HCT116 (cell line): ENCODE measurements around the gene ZRANB1. TPM values are rescaled to one million over a fixed set of nuclear protein-coding genes. Genes with fewer than 3 reads are reported as not detected.

Experiments
- ATAC-seq: fragments of 200-7000 bp; cut with Tn5 transposase; 2 replicates; pipeline ENCODE4 v1.9.1; 2020; ENCODE audit warnings: mild to moderate bottlenecking, moderate library complexity
- BruUV-seq: library from RNA; stranded (reverse); fragments of 400-500 nt; replicated peaks from 2 replicates; lab custom pipeline; 2021; lab: Mats Ljungman, UMichigan
- CTCF ChIA-PET: fragments of 300-600 bp; sonication (Branson Sonifier 250); formaldehyde crosslinking; loops from one replicate; lab custom pipeline; 2021; ENCODE audit warnings: antibody characterized with exemption; lab: Charles Lee
- POLR2A ChIA-PET: fragments of 300-600, 350-600 bp; sonication (Branson Sonifier 250); formaldehyde crosslinking; loops from one replicate; lab custom pipeline; 2021; ENCODE audit warnings: antibody characterized with exemption; lab: Charles Lee
- RAD21 ChIA-PET, 2 experiments: fragments of 300-600 bp; sonication (Branson Sonifier 250); formaldehyde crosslinking; loops; one replicate each; lab custom pipeline; 2023; ENCODE audit warnings: low total read pairs in 2 of 2; ENCODE audit not compliant: uncharacterized antibody in 2 of 2, unreplicated experiment in 2 of 2, low non-redundant PET in 1 of 2; lab: Charles Lee
- DNase-seq: peaks from one replicate; pipeline ENCODE4 v3.0.0-alpha.2; 2010; ENCODE audit warnings: low read depth, low spot score
- H2AFZ ChIP-seq: fragments of 200-600 bp; shearing (Covaris generic), sonication (generic); 2 replicates; pipeline ENCODE4 v1.6.1; 2017; ENCODE audit warnings: low read depth, mixed run types, mixed read lengths, antibody characterized with exemption, low read length; ENCODE audit not compliant: poor library complexity, severe bottlenecking
- H3K27ac ChIP-seq: 2 replicates; pipeline ENCODE4 v1.5.1; 2012; ENCODE audit warnings: low read depth, low read length
- H3K27me3 ChIP-seq: fragments of 200-600 bp; sonication (generic); 2 replicates; pipeline ENCODE4 v1.6.1; 2016; ENCODE audit warnings: mixed run types, low read length, mixed read lengths; ENCODE audit not compliant: insufficient read depth
- H3K36me3 ChIP-seq, 2 experiments: fragments of 200-500 bp in 1 of 2; fragments of 200-600 bp in 1 of 2; sonication (Bioruptor generic) in 1 of 2; sonication (generic) in 1 of 2; 2 replicates each; pipeline versions ENCODE4 v1.5.1 to v1.6.1; 2014 to 2016; ENCODE audit warnings: low read length in 2 of 2, inconsistent platforms in 1 of 2, mixed read lengths in 1 of 2, mixed run types in 1 of 2; ENCODE audit not compliant: insufficient read depth in 2 of 2, control insufficient read depth in 1 of 2
- H3K4me1 ChIP-seq, 2 experiments: fragments of 200-600 bp in 1 of 2; sonication (generic) in 1 of 2; 2 replicates each; pipeline versions ENCODE4 v1.5.1 to v1.6.1; 2012 to 2017; ENCODE audit warnings: low read length in 2 of 2, inconsistent platforms in 1 of 2, mild to moderate bottlenecking in 1 of 2, mixed read lengths in 1 of 2, mixed run types in 1 of 2, moderate library complexity in 1 of 2; ENCODE audit not compliant: insufficient read depth in 2 of 2, control insufficient read depth in 1 of 2
- H3K4me2 ChIP-seq: fragments of 200-600 bp; sonication (generic); 2 replicates; pipeline ENCODE4 v1.6.1; 2017; ENCODE audit warnings: mixed run types, low read length, mixed read lengths
- H3K4me3 ChIP-seq, 2 experiments: fragments of 200-600 bp in 1 of 2; sonication (generic) in 1 of 2; replicated peaks in 1 of 2; 2 replicates each; pipeline ENCODE4 v1.5.1; 2011 to 2016; ENCODE audit warnings: low read length in 2 of 2, control low read depth in 1 of 2, low read depth in 1 of 2, mild to moderate bottlenecking in 1 of 2, mixed read lengths in 1 of 2, mixed run types in 1 of 2
- H3K79me2 ChIP-seq: fragments of 200-600 bp; sonication (generic); 2 replicates; pipeline ENCODE4 v1.6.1; 2017; ENCODE audit warnings: mild to moderate bottlenecking, mixed run types, low read length, moderate library complexity, mixed read lengths; ENCODE audit not compliant: insufficient read depth
- H3K9ac ChIP-seq: fragments of 200-600 bp; sonication (generic); 2 replicates; pipeline ENCODE4 v1.6.1; 2016; ENCODE audit warnings: low read length, mixed read lengths
- H3K9me2 ChIP-seq: fragments of 200-600 bp; sonication (generic), shearing (Covaris generic); 2 replicates; pipeline ENCODE4 v1.6.1; 2017; ENCODE audit warnings: mixed run types, mild to moderate bottlenecking, moderate library complexity; ENCODE audit not compliant: insufficient read depth
- H3K9me3 ChIP-seq, 2 experiments: fragments of 200-500 bp in 1 of 2; fragments of 200-600 bp in 1 of 2; sonication (Bioruptor generic) in 1 of 2; sonication (generic) in 1 of 2; 2 replicates each; pipeline ENCODE4 v1.6.1; 2014 to 2017; ENCODE audit warnings: low read length in 2 of 2, mixed read lengths in 2 of 2, inconsistent platforms in 1 of 2, low read depth in 1 of 2, mild to moderate bottlenecking in 1 of 2, mixed run types in 1 of 2, moderate library complexity in 1 of 2; ENCODE audit not compliant: control insufficient read depth in 1 of 2, insufficient read depth in 1 of 2
- H4K20me1 ChIP-seq: fragments of 200-600 bp; sonication (generic), shearing (Covaris generic); 2 replicates; pipeline ENCODE4 v1.6.1; 2017; ENCODE audit warnings: mixed run types, mild to moderate bottlenecking, moderate library complexity; ENCODE audit not compliant: insufficient read depth
- CEBPB ChIP-seq: IDR thresholded peaks from 2 replicates; pipeline ENCODE4 v1.6.1; 2012; ENCODE audit warnings: low read depth
- EGR1 ChIP-seq: IDR thresholded peaks from 2 replicates; pipeline ENCODE4 v1.6.1; 2012; ENCODE audit warnings: low read depth
- EZH2 ChIP-seq: fragments of 200-600 bp; sonication (generic); IDR thresholded peaks from 2 replicates; pipeline ENCODE4 v1.6.1; 2017; ENCODE audit warnings: antibody characterized with exemption, mixed run types
- EZH2phosphoT487 ChIP-seq: fragments of 200-600 bp; IDR thresholded peaks from 2 replicates; pipeline ENCODE4 v1.6.1; 2018; ENCODE audit warnings: antibody characterized with exemption, borderline replicate concordance
- FOSL1 ChIP-seq: IDR thresholded peaks from 2 replicates; pipeline ENCODE4 v1.6.1; 2012; ENCODE audit warnings: low read depth
- JUND ChIP-seq: IDR thresholded peaks from 2 replicates; pipeline ENCODE4 v1.6.1; 2012
- POLR2A ChIP-seq: IDR thresholded peaks from 2 replicates; pipeline ENCODE4 v1.7.0; 2011; ENCODE audit warnings: borderline replicate concordance; ENCODE audit not compliant: insufficient read depth, insufficient read length; ENCODE audit errors: extremely low read depth
- POLR2AphosphoS5 ChIP-seq: IDR thresholded peaks from 2 replicates; pipeline ENCODE4 v1.6.1; 2011; ENCODE audit warnings: mild to moderate bottlenecking, low read depth, low read length, moderate library complexity
- RAD21 ChIP-seq: IDR thresholded peaks from 2 replicates; pipeline ENCODE4 v1.6.1; 2012; ENCODE audit warnings: low read depth, mild to moderate bottlenecking
- SIN3A ChIP-seq: IDR thresholded peaks from 2 replicates; pipeline ENCODE4 v1.6.1; 2012; ENCODE audit warnings: low read depth
- SP1 ChIP-seq: IDR thresholded peaks from 2 replicates; pipeline ENCODE4 v1.6.1; 2012; ENCODE audit warnings: low read depth
- SRF ChIP-seq: IDR thresholded peaks from 2 replicates; pipeline ENCODE4 v1.6.1; 2012; ENCODE audit warnings: low read depth
- TCF7L2 ChIP-seq: IDR thresholded peaks from 2 replicates; pipeline ENCODE4 v1.7.0; 2011; ENCODE audit warnings: borderline replicate concordance, inconsistent platforms; ENCODE audit not compliant: insufficient read depth, insufficient read length; ENCODE audit errors: extremely low read depth
- ZFX ChIP-seq: fragments of 450-650 bp; IDR thresholded peaks from 2 replicates; pipeline ENCODE4 v1.6.1; 2017
- ZNF274 ChIP-seq: fragments of 200-500 bp; sonication (Bioruptor generic); IDR thresholded peaks from 2 replicates; pipeline ENCODE4 v1.6.1; 2014; ENCODE audit warnings: mild to moderate bottlenecking, low read depth, low read length, inconsistent platforms
- intact Hi-C: fragments of 100-400 bp; cut with micrococcal nuclease; formaldehyde crosslinking; loops from 2 replicates; pipeline ENCODE4 v1.10.0; 2022
- total RNA-seq: library from RNA; stranded (reverse); gene quantifications from one replicate; pipeline ENCODE4 v1.2.1, GENCODE V29; 2021; ENCODE audit not compliant: unreplicated experiment
- TF ChIP-seq, protein P1 (sequence below), 3 experiments: fragments of 200-600 bp in 1 of 3; sonication (generic) in 1 of 3; IDR thresholded peaks in 2 of 3; conservative IDR thresholded peaks in 1 of 3; 2 replicates each; pipeline ENCODE4 v1.5.1; 2012 to 2017; ENCODE audit warnings: low read depth in 2 of 3, low read length in 2 of 3, antibody characterized with exemption in 1 of 3, borderline replicate concordance in 1 of 3, control low read depth in 1 of 3, mild to moderate bottlenecking in 1 of 3, mixed read lengths in 1 of 3, mixed run types in 1 of 3, moderate library complexity in 1 of 3; ENCODE audit not compliant: insufficient read depth in 1 of 3
- TF ChIP-seq, protein P2 (sequence below): IDR thresholded peaks from 2 replicates; pipeline ENCODE4 v1.6.1; 2011; ENCODE audit warnings: mild to moderate bottlenecking, low read length, moderate library complexity; ENCODE audit not compliant: insufficient replicate concordance; ENCODE audit errors: extremely low read depth
- TF ChIP-seq, protein P3 (sequence below): IDR thresholded peaks from 2 replicates; pipeline ENCODE4 v1.6.1; 2012; ENCODE audit warnings: low read depth

ZRANB1 gene
- total RNA-seq, 1 experiment from 2014 or later = 23.9 TPM

DNA sequence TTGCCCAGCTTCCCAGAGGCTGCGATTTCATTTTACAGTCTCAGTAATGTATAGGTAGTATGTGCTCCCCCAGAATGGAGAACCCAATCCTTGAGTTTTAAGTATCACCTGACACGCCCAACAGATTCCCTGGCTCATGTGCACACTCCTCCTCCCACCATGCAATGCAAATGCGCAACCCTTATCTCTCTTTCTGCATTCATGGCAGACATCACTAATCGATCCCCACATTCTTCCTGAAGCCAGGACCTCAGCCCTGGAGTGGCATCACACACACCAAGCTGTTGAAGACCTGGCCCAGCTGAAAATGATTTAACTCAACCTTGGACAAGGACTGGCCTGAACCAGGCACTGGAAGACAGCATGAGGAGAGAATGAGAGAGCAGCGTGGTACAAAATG lies 68.4 kb downstream of the ZRANB1 start:
- ATAC-seq (no peak), DNase-seq (no peak)
- no peak for TF ChIP-seq CEBPB
- no peak for TF ChIP-seq FOSL1
- TF ChIP-seq, protein P1, sequence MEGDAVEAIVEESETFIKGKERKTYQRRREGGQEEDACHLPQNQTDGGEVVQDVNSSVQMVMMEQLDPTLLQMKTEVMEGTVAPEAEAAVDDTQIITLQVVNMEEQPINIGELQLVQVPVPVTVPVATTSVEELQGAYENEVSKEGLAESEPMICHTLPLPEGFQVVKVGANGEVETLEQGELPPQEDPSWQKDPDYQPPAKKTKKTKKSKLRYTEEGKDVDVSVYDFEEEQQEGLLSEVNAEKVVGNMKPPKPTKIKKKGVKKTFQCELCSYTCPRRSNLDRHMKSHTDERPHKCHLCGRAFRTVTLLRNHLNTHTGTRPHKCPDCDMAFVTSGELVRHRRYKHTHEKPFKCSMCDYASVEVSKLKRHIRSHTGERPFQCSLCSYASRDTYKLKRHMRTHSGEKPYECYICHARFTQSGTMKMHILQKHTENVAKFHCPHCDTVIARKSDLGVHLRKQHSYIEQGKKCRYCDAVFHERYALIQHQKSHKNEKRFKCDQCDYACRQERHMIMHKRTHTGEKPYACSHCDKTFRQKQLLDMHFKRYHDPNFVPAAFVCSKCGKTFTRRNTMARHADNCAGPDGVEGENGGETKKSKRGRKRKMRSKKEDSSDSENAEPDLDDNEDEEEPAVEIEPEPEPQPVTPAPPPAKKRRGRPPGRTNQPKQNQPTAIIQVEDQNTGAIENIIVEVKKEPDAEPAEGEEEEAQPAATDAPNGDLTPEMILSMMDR (IDR thresholded peaks at IDR 0.05 in 2 of 3, conservative IDR thresholded peaks at IDR 0.05 in 1 of 3; ENCODE audit: borderline replicate concordance in 1 of 3, insufficient read depth in 1 of 3, low read depth in 2 of 3, low read length in 2 of 3) = no peak
- TF ChIP-seq EZH2 = no peak
- TF ChIP-seq EGR1 = no peak
- no peak for TF ChIP-seq EZH2phosphoT487
- TF ChIP-seq TCF7L2 = no peak
- no peak for TF ChIP-seq SP1
- TF ChIP-seq JUND = no peak
- TF ChIP-seq ZFX = no peak
- TF ChIP-seq, protein P2, sequence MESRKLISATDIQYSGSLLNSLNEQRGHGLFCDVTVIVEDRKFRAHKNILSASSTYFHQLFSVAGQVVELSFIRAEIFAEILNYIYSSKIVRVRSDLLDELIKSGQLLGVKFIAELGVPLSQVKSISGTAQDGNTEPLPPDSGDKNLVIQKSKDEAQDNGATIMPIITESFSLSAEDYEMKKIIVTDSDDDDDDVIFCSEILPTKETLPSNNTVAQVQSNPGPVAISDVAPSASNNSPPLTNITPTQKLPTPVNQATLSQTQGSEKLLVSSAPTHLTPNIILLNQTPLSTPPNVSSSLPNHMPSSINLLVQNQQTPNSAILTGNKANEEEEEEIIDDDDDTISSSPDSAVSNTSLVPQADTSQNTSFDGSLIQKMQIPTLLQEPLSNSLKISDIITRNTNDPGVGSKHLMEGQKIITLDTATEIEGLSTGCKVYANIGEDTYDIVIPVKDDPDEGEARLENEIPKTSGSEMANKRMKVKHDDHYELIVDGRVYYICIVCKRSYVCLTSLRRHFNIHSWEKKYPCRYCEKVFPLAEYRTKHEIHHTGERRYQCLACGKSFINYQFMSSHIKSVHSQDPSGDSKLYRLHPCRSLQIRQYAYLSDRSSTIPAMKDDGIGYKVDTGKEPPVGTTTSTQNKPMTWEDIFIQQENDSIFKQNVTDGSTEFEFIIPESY = no peak
- TF ChIP-seq RAD21 = no peak
- no peak for TF ChIP-seq POLR2A
- no peak for TF ChIP-seq SRF
- TF ChIP-seq ZNF274 = no peak
- TF ChIP-seq, protein P3, sequence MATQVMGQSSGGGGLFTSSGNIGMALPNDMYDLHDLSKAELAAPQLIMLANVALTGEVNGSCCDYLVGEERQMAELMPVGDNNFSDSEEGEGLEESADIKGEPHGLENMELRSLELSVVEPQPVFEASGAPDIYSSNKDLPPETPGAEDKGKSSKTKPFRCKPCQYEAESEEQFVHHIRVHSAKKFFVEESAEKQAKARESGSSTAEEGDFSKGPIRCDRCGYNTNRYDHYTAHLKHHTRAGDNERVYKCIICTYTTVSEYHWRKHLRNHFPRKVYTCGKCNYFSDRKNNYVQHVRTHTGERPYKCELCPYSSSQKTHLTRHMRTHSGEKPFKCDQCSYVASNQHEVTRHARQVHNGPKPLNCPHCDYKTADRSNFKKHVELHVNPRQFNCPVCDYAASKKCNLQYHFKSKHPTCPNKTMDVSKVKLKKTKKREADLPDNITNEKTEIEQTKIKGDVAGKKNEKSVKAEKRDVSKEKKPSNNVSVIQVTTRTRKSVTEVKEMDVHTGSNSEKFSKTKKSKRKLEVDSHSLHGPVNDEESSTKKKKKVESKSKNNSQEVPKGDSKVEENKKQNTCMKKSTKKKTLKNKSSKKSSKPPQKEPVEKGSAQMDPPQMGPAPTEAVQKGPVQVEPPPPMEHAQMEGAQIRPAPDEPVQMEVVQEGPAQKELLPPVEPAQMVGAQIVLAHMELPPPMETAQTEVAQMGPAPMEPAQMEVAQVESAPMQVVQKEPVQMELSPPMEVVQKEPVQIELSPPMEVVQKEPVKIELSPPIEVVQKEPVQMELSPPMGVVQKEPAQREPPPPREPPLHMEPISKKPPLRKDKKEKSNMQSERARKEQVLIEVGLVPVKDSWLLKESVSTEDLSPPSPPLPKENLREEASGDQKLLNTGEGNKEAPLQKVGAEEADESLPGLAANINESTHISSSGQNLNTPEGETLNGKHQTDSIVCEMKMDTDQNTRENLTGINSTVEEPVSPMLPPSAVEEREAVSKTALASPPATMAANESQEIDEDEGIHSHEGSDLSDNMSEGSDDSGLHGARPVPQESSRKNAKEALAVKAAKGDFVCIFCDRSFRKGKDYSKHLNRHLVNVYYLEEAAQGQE = no peak
- no peak for TF ChIP-seq SIN3A
- TF ChIP-seq POLR2AphosphoS5 = no peak
- Histone ChIP-seq H4K20me1 (peaks cover 14% of the 10 kb centered on the region; the same call in 1 of the 2 replicates), H2AFZ (no peak overlapping the region), H3K27ac (no peak overlapping the region), H3K4me1 (0 out of 4 replicates have a peak, but pooled peaks cover 0 to 4% of the 10 kb centered on the region in 2 experiments), H3K79me2 (peaks cover 78% of the 10 kb centered on the region; the same call in 1 of the 2 replicates), H3K9ac (no peak overlapping the region), H3K4me3 (no peak overlapping the region), H3K36me3 (peaks cover 4 to 5% of the 10 kb centered on the region in 2 experiments; a peak in 1 of 4 replicates), H3K27me3 (no peaks in the 10 kb centered on the region), H3K9me2 (no peaks in the 10 kb centered on the region), H3K4me2 (no peak overlapping the region), H3K9me3 (no peaks in the 10 kb centered on the region)
- POLR2A ChIA-PET = interaction anchor here (0.7 kb wide), 1 partner anchor 10 kb away, joined by 3 read pairs; no protein-coding TSS in a partner anchor
- CTCF ChIA-PET = interaction anchor here (0.8 kb wide), 1 partner anchor 18 kb away, joined by 3 read pairs; no protein-coding TSS in a partner anchor
- intact Hi-C loops = no loop called here
- RAD21 ChIA-PET = no interaction called here
- no TSS peak for BruUV-seq
